T-cell (primary cell): ENCODE measurements around the gene CLEC2B. TPM values are rescaled to one million over a fixed set of nuclear protein-coding genes. Genes with fewer than 3 reads are reported as not detected.
A peak's percentile ranks its signal among the peaks of the same experiment; 100 is the strongest.
"Not testable (repeated sequence)": the region's sequence is repeated elsewhere in the genome, so short reads cannot be mapped to it uniquely, and the experiment has no call there.

Experiments used
- ATAC-seq, 4 experiments: fragments of 200-7000 bp in 3 of 4; fragments of 150-1000 bp in 1 of 4; cut with Tn5 transposase; replicated peaks in 1 of 4; 1 replicate in 3 of 4; 2 replicates in 1 of 4; pipeline ENCODE4 v1.10.0; 2021; ENCODE audit warnings: moderate library complexity in 3 of 4, mild to moderate bottlenecking in 2 of 4, moderate number of reproducible peaks in 1 of 4
- CTCF ChIA-PET, 2 donors: fragments of 300-600 bp; sonication (Branson Sonifier 250); formaldehyde crosslinking; loops; one replicate each; lab custom pipeline; 2022; ENCODE audit warnings: antibody characterized with exemption in 2 of 2; lab: Charles Lee
- POLR2A ChIA-PET, 2 donors: fragments of 300-600 bp; sonication (Branson Sonifier 250); formaldehyde crosslinking; loops; one replicate each; lab custom pipeline; 2022; ENCODE audit warnings: antibody characterized with exemption in 2 of 2; lab: Charles Lee
- DNase-seq, 35 experiments: peaks; one replicate each; pipeline versions ENCODE4 v3.0.0 to v3.0.0-alpha.2; 2013 to 2023
- H3K27ac ChIP-seq: one replicate; pipeline ENCODE4 v1.5.1; 2013; ENCODE audit warnings: low read length
- H3K27me3 ChIP-seq, 2 experiments: replicated peaks in 1 of 2; 1 replicate in 1 of 2; 2 replicates in 1 of 2; pipeline versions ENCODE4 v1.6.1 to v1.7.0; 2013; ENCODE audit warnings: low read length in 1 of 2, mixed read lengths in 1 of 2; ENCODE audit not compliant: control insufficient read depth in 2 of 2, insufficient read depth in 2 of 2; ENCODE audit errors: extremely low read depth in 1 of 2
- H3K36me3 ChIP-seq, 2 donors: 1 replicate in 1 of 2; 2 replicates in 1 of 2; pipeline versions ENCODE4 v1.6.1 to v1.7.0; 2013; ENCODE audit warnings: low read length in 1 of 2; ENCODE audit not compliant: control insufficient read depth in 2 of 2, insufficient read depth in 1 of 2; ENCODE audit errors: extremely low read depth in 1 of 2
- H3K4me1 ChIP-seq, 2 experiments: 1 replicate in 1 of 2; 2 replicates in 1 of 2; pipeline versions ENCODE4 v1.6.1 to v1.7.0; 2013; ENCODE audit warnings: low read length in 2 of 2, mixed read lengths in 1 of 2; ENCODE audit not compliant: insufficient read depth in 2 of 2, control insufficient read depth in 1 of 2; ENCODE audit errors: extremely low read depth in 1 of 2
- H3K4me3 ChIP-seq, 2 donors: 1 replicate in 1 of 2; 2 replicates in 1 of 2; pipeline versions ENCODE4 v1.5.1 to v1.7.0; 2013; ENCODE audit warnings: mild to moderate bottlenecking in 2 of 2, low read length in 1 of 2, moderate library complexity in 1 of 2; ENCODE audit not compliant: control insufficient read depth in 1 of 2; ENCODE audit errors: extremely low read depth in 1 of 2
- H3K9me3 ChIP-seq: 2 replicates; pipeline ENCODE4 v1.7.0; 2013
- H3K27ac Mint-ChIP-seq, 2 donors: one replicate each; pipeline ENCODE4 v1.8.0; 2020 to 2021; ENCODE audit warnings: mild to moderate bottlenecking in 2 of 2, mixed read lengths in 2 of 2
- H3K27me3 Mint-ChIP-seq, 2 donors: one replicate each; pipeline ENCODE4 v1.8.0; 2021 to 2022; ENCODE audit warnings: mixed read lengths in 2 of 2
- H3K36me3 Mint-ChIP-seq: one replicate; pipeline ENCODE4 v1.8.0; 2021; ENCODE audit warnings: mixed read lengths
- H3K4me1 Mint-ChIP-seq, 3 donors: one replicate each; pipeline ENCODE4 v1.8.0; 2020 to 2022; ENCODE audit warnings: mixed read lengths in 3 of 3, mild to moderate bottlenecking in 1 of 3
- H3K4me3 Mint-ChIP-seq, 3 donors: one replicate each; pipeline ENCODE4 v1.8.0; 2020 to 2022; ENCODE audit warnings: mild to moderate bottlenecking in 3 of 3, mixed read lengths in 3 of 3, moderate library complexity in 3 of 3
- H3K9me3 Mint-ChIP-seq, 3 donors: one replicate each; pipeline ENCODE4 v1.8.0; 2020 to 2022; ENCODE audit warnings: mixed read lengths in 3 of 3
- WGBS: methylation state at CpG from one replicate; pipeline ENCODE4 v1.1.5; 2013; ENCODE audit warnings: missing lambda C conversion rate; ENCODE audit not compliant: insufficient coverage; 5-methylcytosine and 5-hydroxymethylcytosine counted together
- total RNA-seq, 35 experiments: library from RNA in 6 of 35; stranded (reverse) in 6 of 35; fragments of 120-200 nt in 1 of 35; gene quantifications; one replicate each; pipeline versions ENCODE4 v1.2.1 to v1.2.4 and lab custom pipeline; 2013 to 2026

The CLEC2B gene
- total RNA-seq, 5 donors from 2014 or later (not counting 1 experiment from before 2014, with no cell fraction given) = 60.0 to 101 (median 74.7) TPM

DNA sequence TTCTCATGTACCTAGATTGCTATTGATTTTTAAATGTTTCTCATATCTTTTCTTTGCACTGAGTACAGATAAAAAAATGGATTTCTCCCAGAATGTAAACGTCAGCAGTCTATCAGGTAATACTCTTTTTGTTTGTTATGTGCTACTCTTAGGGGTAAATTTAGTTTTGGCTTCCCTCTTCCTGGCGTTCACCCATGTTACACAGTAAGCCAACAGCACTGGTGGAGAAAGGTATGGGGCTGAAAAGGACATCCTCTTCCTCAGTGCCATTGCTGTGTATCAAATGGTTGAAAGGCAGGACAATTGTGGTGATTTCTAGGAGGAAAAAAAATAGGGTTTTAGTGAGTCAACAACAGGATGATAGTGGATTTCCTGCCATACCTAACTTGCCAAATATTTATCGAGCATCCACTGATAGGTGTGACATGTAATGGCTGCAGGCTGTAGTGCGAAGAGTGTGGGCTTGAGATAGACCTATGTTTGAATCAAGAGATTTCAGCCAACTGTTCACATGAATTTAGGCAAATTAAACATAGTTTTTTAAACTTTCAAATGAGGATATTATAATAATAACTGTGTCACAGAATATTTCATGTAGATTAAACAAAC is 19.6 kb upstream of the CLEC2B start:
- H3K4me1 Mint-ChIP-seq = peaks cover 9 to 14% (median 13%) of the 10 kb centered on the region in 3 donors
- DNase-seq = no peak
- peak overlapping the region; percentile 7 to 41 for H3K27ac Mint-ChIP-seq
- no CpG with 5 or more reads among the region's 4 CpGs for WGBS
- H3K36me3 Mint-ChIP-seq = no peaks in the 10 kb centered on the region
- H3K9me3 Mint-ChIP-seq = no peaks in the 10 kb centered on the region
- Histone ChIP-seq H3K27me3 (no peaks in the 10 kb centered on the region), H3K27ac (no peak overlapping the region), H3K36me3 (no peaks in the 10 kb centered on the region), H3K4me3 (no peak overlapping the region), H3K4me1 (peaks cover 3% of the 10 kb centered on the region in 2 experiments), H3K9me3 (no peaks in the 10 kb centered on the region)
- no peak overlapping the region for H3K4me3 Mint-ChIP-seq
- H3K27me3 Mint-ChIP-seq = no peaks in the 10 kb centered on the region
- ChIA-PET CTCF (no interaction called here), POLR2A (no interaction called here)
- no peak for ATAC-seq

DNA sequence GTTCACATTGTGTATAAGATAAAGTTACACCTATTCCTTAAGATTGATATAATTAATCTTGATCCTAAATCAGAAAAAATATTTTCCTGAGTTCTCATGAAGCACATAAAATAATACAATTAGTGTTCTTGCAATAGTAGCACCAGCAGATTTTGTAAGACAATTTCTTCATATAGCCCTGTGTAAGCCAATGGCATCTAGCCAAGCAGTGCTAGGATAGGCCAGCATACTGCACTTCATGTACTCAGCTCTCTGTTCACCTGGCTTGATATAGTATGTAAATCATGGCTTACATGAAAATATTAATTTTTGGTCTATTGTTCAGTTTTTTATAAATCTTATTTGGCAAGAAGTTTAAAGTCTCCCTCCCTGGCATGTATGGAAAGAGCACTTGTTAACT is 14.0 kb upstream of the CLEC2B start:
- Histone ChIP-seq H3K27me3 (no peaks in the 10 kb centered on the region), H3K36me3 (no peaks in the 10 kb centered on the region), H3K4me1 (peaks cover 0 to 5% of the 10 kb centered on the region in 2 experiments), H3K4me3 (no peak overlapping the region), H3K27ac (no peak overlapping the region), H3K9me3 (no peaks in the 10 kb centered on the region)
- H3K4me1 Mint-ChIP-seq = peaks cover 6 to 9% (median 7%) of the 10 kb centered on the region in 3 donors
- ChIA-PET POLR2A (no interaction called here), CTCF (interaction anchor here in 1 of 2 donors (0.5 kb wide), 1 partner anchor 136 kb away, joined by 6 read pairs; no protein-coding TSS in a partner anchor)
- H3K4me3 Mint-ChIP-seq = no peak overlapping the region
- DNase-seq (no peak), ATAC-seq (no peak)
- no peak overlapping the region for H3K27ac Mint-ChIP-seq
- no peaks in the 10 kb centered on the region for H3K9me3 Mint-ChIP-seq
- H3K36me3 Mint-ChIP-seq = no peaks in the 10 kb centered on the region
- H3K27me3 Mint-ChIP-seq = no peaks in the 10 kb centered on the region

DNA sequence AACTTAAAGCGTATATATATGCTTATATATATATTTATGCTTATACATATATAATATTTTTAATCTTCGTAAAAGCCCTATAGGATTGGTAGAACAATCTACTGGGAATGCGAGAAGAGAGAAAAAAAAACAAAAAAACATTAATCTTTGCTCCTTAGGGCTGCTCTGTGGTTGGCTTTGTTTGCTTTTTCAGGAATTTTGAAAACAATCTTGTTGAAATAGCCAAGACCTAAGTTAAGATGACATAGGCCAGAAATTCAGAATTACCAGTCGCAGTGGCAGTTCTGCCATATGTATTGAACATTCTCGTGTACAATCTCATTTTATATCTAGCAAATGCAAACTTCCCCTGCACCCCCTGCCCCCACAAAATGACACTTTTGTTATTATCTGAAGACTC is 12.8 kb upstream of the CLEC2B start:
- no peaks in the 10 kb centered on the region for H3K27me3 Mint-ChIP-seq
- Histone ChIP-seq H3K36me3 (no peaks in the 10 kb centered on the region), H3K9me3 (no peaks in the 10 kb centered on the region), H3K4me3 (no peak overlapping the region), H3K27me3 (no peaks in the 10 kb centered on the region), H3K4me1 (peaks cover 0 to 5% of the 10 kb centered on the region in 2 experiments), H3K27ac (no peak overlapping the region)
- H3K27ac Mint-ChIP-seq = no peak overlapping the region
- ATAC-seq (no peak), DNase-seq (no peak)
- ChIA-PET CTCF (no interaction called here), POLR2A (no interaction called here)
- H3K9me3 Mint-ChIP-seq = no peaks in the 10 kb centered on the region
- H3K36me3 Mint-ChIP-seq = no peaks in the 10 kb centered on the region
- no peak overlapping the region for H3K4me3 Mint-ChIP-seq
- H3K4me1 Mint-ChIP-seq = peaks cover 6 to 9% (median 7%) of the 10 kb centered on the region in 3 donors
- 100% methylated on average over 2 of the region's 5 CpGs for WGBS

DNA sequence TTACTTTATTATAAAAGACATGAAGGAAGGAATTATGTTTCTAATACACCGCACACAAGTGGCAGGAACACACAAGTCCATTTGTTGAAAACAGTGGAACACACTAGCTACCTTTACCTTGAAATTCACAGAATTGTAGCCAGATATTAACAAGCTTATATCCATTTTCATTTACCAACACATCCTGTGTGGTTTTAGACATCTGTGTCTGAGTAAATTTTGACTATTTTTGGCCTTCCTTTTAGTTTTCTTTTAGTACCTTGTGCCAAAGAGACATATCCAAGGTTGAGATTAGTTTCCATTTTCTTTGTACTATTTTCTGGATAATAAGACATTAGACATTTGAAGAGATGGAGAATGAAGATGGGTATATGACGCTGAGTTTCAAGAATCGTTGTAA is 12.1 kb upstream of the CLEC2B start, which contains the start of gene KLRF2:
TSS of gene KLRF2 (plus strand) at position 244 of the 400 bp plus-strand sequence. CDS start at position 351, 107 bp downstream.
- H3K4me1 ChIP-seq = peaks cover 0 to 5% of the 10 kb centered on the region in 2 experiments
- H3K4me3 ChIP-seq = no peak within 1 kb of the TSS
- H3K36me3 Mint-ChIP-seq = no peaks in the 10 kb centered on the region
- H3K4me3 Mint-ChIP-seq = no peak within 1 kb of the TSS
- no peaks in the 10 kb centered on the region for H3K36me3 ChIP-seq
- no peak for ATAC-seq
- CTCF ChIA-PET = interaction anchor here in 1 of 2 donors (0.6 kb wide), 1 partner anchor 15 kb away, joined by 3 read pairs; no protein-coding TSS in a partner anchor
- H3K27ac Mint-ChIP-seq = no peak within 1 kb of the TSS
- no CpG with 5 or more reads among the region's 3 CpGs for WGBS
- no peaks in the 10 kb centered on the region for H3K27me3 Mint-ChIP-seq
- H3K9me3 ChIP-seq = no peaks in the 10 kb centered on the region
- peaks cover 6 to 9% (median 7%) of the 10 kb centered on the region in 3 donors for H3K4me1 Mint-ChIP-seq
- POLR2A ChIA-PET = no interaction called here
- H3K27ac ChIP-seq = no peak within 1 kb of the TSS
- no peak for DNase-seq
- no peaks in the 10 kb centered on the region for H3K27me3 ChIP-seq
- H3K9me3 Mint-ChIP-seq = no peaks in the 10 kb centered on the region

DNA sequence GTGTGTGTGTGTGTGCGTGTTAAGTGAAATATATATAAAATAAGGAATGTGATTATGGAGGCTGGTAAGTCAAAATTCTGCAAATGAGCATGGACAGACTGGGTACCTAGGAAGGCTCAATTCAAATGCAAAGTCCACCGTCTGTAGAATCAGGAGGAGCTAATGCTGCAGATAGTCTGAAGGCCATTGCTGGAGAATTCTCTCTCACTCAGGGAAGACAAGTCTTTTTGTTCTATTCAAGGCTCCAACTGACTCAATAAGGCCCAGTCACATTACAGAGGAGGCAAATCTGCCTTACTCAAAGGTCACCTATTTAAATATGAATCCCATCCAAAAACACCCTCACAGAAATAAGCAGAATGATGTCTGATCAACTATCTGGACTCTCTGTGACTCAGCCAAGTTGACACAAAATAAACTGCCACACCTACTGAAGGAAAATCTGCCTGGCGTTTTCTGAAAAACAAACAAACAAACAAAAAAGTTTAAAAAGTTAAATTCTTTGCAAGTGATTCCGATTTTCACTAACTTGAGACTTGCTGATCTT is 11.5 kb upstream of the CLEC2B start:
- H3K36me3 Mint-ChIP-seq = no peaks in the 10 kb centered on the region
- Histone ChIP-seq H3K9me3 (no peaks in the 10 kb centered on the region), H3K27me3 (no peaks in the 10 kb centered on the region), H3K36me3 (no peaks in the 10 kb centered on the region), H3K4me1 (peaks cover 0 to 4% of the 10 kb centered on the region in 2 experiments), H3K27ac (no peak overlapping the region), H3K4me3 (no peak overlapping the region)
- ChIA-PET CTCF (interaction anchor here (0.6 kb wide), 2 partner anchors 14 to 518 kb away, joined by 3 read pairs; no protein-coding TSS in a partner anchor), POLR2A (no interaction called here)
- H3K4me3 Mint-ChIP-seq = no peak overlapping the region
- H3K27ac Mint-ChIP-seq = no peak overlapping the region
- H3K9me3 Mint-ChIP-seq = no peaks in the 10 kb centered on the region
- no peak for ATAC-seq
- WGBS = 100% methylated on average over 1 of the region's 4 CpGs
- H3K27me3 Mint-ChIP-seq = no peaks in the 10 kb centered on the region
- peaks cover 6 to 9% (median 7%) of the 10 kb centered on the region in 3 donors for H3K4me1 Mint-ChIP-seq
- DNase-seq = no peak

DNA sequence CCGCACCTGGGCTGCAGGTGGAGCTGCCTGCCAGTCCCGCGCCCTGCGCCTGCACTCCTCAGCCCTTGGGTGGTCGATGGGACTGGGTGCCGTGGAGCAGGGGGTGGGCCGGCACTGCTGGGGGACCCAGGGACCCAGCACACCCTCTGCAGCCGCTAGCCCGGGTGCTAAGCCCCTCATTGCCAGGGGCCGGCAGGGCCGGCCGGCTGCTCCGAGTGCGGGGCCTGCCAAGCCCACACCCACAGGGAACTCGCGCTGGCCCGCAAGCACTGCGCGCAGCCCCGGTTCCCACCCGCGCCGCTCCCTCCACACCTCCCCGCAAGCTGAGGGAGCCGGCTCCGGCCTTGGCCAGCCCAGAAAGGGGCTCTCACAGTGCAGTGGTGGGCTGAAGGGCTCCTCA is 7.0 kb upstream of the CLEC2B start:
- H3K4me1 Mint-ChIP-seq = peaks cover 10 to 13% (median 12%) of the 10 kb centered on the region in 3 donors
- POLR2A ChIA-PET, ATAC-seq: not testable (repeated sequence)

More for the DNA sequence above, 7.0 kb upstream of the CLEC2B start:
- H3K4me3 ChIP-seq, H3K4me3 Mint-ChIP-seq, H3K36me3 Mint-ChIP-seq, H3K36me3 ChIP-seq, H3K27ac ChIP-seq, H3K27ac Mint-ChIP-seq, H3K27me3 ChIP-seq, H3K9me3 Mint-ChIP-seq, H3K9me3 ChIP-seq, H3K27me3 Mint-ChIP-seq, DNase-seq, H3K4me1 ChIP-seq, CTCF ChIA-PET: not testable (repeated sequence)
- WGBS = 98% methylated on average over 14 of the region's 26 CpGs
